GM12874 (cell line): ENCODE data around the gene OR52E6.

Source experiments
- CTCF ChIP-seq: IDR thresholded peaks from 2 replicates; pipeline ENCODE4 v1.5.1; 2011; ENCODE audit warnings: low read depth, mild to moderate bottlenecking, control low read depth, low read length, moderate library complexity; ENCODE audit not compliant: insufficient read depth

The OR52E6 gene

GRCh38 chr11:5796541-5796940, 45.2 kb downstream of the OR52E6 start:
- TF ChIP-seq CTCF = no peak

- no peak for TF ChIP-seq CTCF
Measured at GRCh38 chr11:5791165-5791564, 50.5 kb downstream of the OR52E6 start, which contains the start of gene OR52N1. OR52N1 (minus strand) TSS chr11:5791265; CDS start chr11:5788816, 2,449 bp downstream.
